Activated naive CD4-positive, alpha-beta T cell treated with anti-CD3 and anti-CD28 coated beads for 36 hours (primary cell): Measurements from ENCODE around the gene ZNF554. TPM values are rescaled to one million over a fixed set of nuclear protein-coding genes. Genes with fewer than 3 reads are reported as not detected.
"Not testable (repeated sequence)": the region's sequence is repeated elsewhere in the genome, so short reads cannot be mapped to it uniquely, and the experiment has no call there.

Source experiments
- CTCF ChIA-PET: fragments of 350-600 bp; sonication (Branson Sonifier 250); formaldehyde crosslinking; loops from one replicate; lab custom pipeline; 2021; ENCODE audit warnings: antibody characterized with exemption; lab: Charles Lee
- DNase-seq: peaks from one replicate; pipeline ENCODE4 v3.0.0-alpha.2; 2020
- H3K27ac Mint-ChIP-seq: one replicate; pipeline ENCODE4 v1.8.0; 2021; ENCODE audit warnings: mild to moderate bottlenecking, mixed read lengths
- H3K27me3 Mint-ChIP-seq: one replicate; pipeline ENCODE4 v1.8.0; 2021; ENCODE audit warnings: low read depth, mixed read lengths
- H3K36me3 Mint-ChIP-seq: one replicate; pipeline ENCODE4 v1.8.0; 2021; ENCODE audit warnings: low read depth, mixed read lengths
- H3K4me1 Mint-ChIP-seq: one replicate; pipeline ENCODE4 v1.8.0; 2021; ENCODE audit warnings: low read depth, mixed read lengths
- H3K4me3 Mint-ChIP-seq: one replicate; pipeline ENCODE4 v1.8.0; 2021; ENCODE audit warnings: mild to moderate bottlenecking, moderate library complexity, mixed read lengths
- H3K9me3 Mint-ChIP-seq: one replicate; pipeline ENCODE4 v1.8.0; 2021; ENCODE audit warnings: mixed read lengths
- intact Hi-C: fragments of 100-400 bp; cut with micrococcal nuclease; formaldehyde crosslinking; loops from one replicate; pipeline ENCODE4 v1.15.1; 2023
- total RNA-seq, 2 experiments: library from RNA; stranded (reverse); gene quantifications; one replicate each; pipeline ENCODE4 v1.2.3, GENCODE V29; 2021

ZNF554 gene
- total RNA-seq, 2 experiments from 2014 or later = 1.2 to 1.4 TPM

- Mint-ChIP-seq H3K36me3 (peaks cover 11% of the 10 kb centered on the region), H3K9me3 (no peaks in the 10 kb centered on the region), H3K27ac (peak overlapping the region; percentile 74), H3K4me1 (peaks cover 59% of the 10 kb centered on the region), H3K27me3 (no peaks in the 10 kb centered on the region), H3K4me3 (peak overlapping the region; percentile 94)
- CTCF ChIA-PET = interaction anchor here (0.6 to 2.7 kb wide), 3 partner anchors 33 to 134 kb away, joined by 4 to 8 read pairs (median 6); no protein-coding TSS in a partner anchor
- intact Hi-C loops = loop anchor here (2.0 to 10.0 kb wide), 3 partner anchors 162 to 618 kb away; partner anchors contain the start of genes DOT1L, GADD45B and ZNF77
- DNase-seq = peak; percentile 27
Measured at GRCh38 chr19:2782329-2782935, 37.2 kb upstream of the ZNF554 start.

GRCh38 chr19:2782936-2783780 is 36.5 kb upstream of the ZNF554 start, which contains the start of gene SGTA:
Gene SGTA (minus strand): TSS chr19:2783273. CDS start chr19:2769068, 14,205 bp downstream.
- H3K9me3 Mint-ChIP-seq = no peaks in the 10 kb centered on the region
- no peaks in the 10 kb centered on the region for H3K27me3 Mint-ChIP-seq
- intact Hi-C loops = loop anchor here (1.0 to 10.0 kb wide), 5 partner anchors 162 to 618 kb away; partner anchors contain the start of genes DOT1L, GADD45B, NCLN and PLEKHJ1
- CTCF ChIA-PET = interaction anchor here (0.6 to 2.7 kb wide), 4 partner anchors 34 to 135 kb away, joined by 3 to 8 read pairs (median 5); no protein-coding TSS in a partner anchor
- H3K36me3 Mint-ChIP-seq = peaks cover 14% of the 10 kb centered on the region
- H3K4me3 Mint-ChIP-seq = peak within 1 kb of the TSS; percentile 94
- peaks cover 65% of the 10 kb centered on the region for H3K4me1 Mint-ChIP-seq
- H3K27ac Mint-ChIP-seq = peak within 1 kb of the TSS; percentile 91
- DNase-seq = peak; percentile 99

GRCh38 chr19:2783781-2784145 is 35.9 kb upstream of the ZNF554 start:
- no peak for DNase-seq
- H3K4me1 Mint-ChIP-seq = peaks cover 62% of the 10 kb centered on the region
- CTCF ChIA-PET = interaction anchor here (0.6 to 1.4 kb wide), 3 partner anchors 104 to 317 kb away, joined by 3 to 4 read pairs (median 4); no protein-coding TSS in a partner anchor
- no peaks in the 10 kb centered on the region for H3K27me3 Mint-ChIP-seq
- intact Hi-C loops = loop anchor here (1.0 to 10.0 kb wide), 5 partner anchors 161 to 619 kb away; partner anchors contain the start of genes DOT1L, GADD45B, NCLN and PLEKHJ1
- H3K27ac Mint-ChIP-seq = peak overlapping the region; percentile 91
- peak overlapping the region; percentile 94 for H3K4me3 Mint-ChIP-seq
- H3K9me3 Mint-ChIP-seq = no peaks in the 10 kb centered on the region
- H3K36me3 Mint-ChIP-seq = peaks cover 15% of the 10 kb centered on the region

- Mint-ChIP-seq H3K27me3 (no peaks in the 10 kb centered on the region), H3K4me1 (peaks cover 66% of the 10 kb centered on the region), H3K4me3 (peak within 1 kb of the TSS; percentile 94), H3K9me3 (no peaks in the 10 kb centered on the region), H3K36me3 (peaks cover 16% of the 10 kb centered on the region), H3K27ac (peak within 1 kb of the TSS; percentile 79)
- CTCF ChIA-PET = interaction anchor here (0.6 to 0.9 kb wide), 4 partner anchors 103 to 1591 kb away, joined by 3 to 4 read pairs (median 3); no protein-coding TSS in a partner anchor
- intact Hi-C loops = loop anchor here (1.0 to 10.0 kb wide), 6 partner anchors 34 to 621 kb away; partner anchors contain the start of genes DOT1L, GADD45B, SLC39A3 and ZNF554
- DNase-seq = peak; percentile 100
Measured at GRCh38 chr19:2785244-2785997, 34.2 kb upstream of the ZNF554 start, which contains the start of gene THOP1. Gene THOP1 (plus strand): TSS chr19:2785503. CDS start chr19:2785663, 160 bp downstream.

- no peak for DNase-seq
- H3K36me3 Mint-ChIP-seq = peaks cover 19% of the 10 kb centered on the region
- intact Hi-C loops = loop anchor here (10.0 kb wide), 2 partner anchors 312 to 622 kb away; partner anchors contain the start of genes DOT1L and GADD45B
- no peak overlapping the region for H3K27ac Mint-ChIP-seq
- H3K4me3 Mint-ChIP-seq = peak overlapping the region; percentile 56
- peaks cover 50% of the 10 kb centered on the region for H3K4me1 Mint-ChIP-seq
- CTCF ChIA-PET = no interaction called here
- no peaks in the 10 kb centered on the region for H3K27me3 Mint-ChIP-seq
- no peaks in the 10 kb centered on the region for H3K9me3 Mint-ChIP-seq
Measured at GRCh38 chr19:2787115-2787514, 32.6 kb upstream of the ZNF554 start.

- CTCF ChIA-PET = no interaction called here
- Mint-ChIP-seq H3K9me3 (no peaks in the 10 kb centered on the region), H3K27me3 (no peaks in the 10 kb centered on the region), H3K4me3 (no peak overlapping the region), H3K4me1 (peaks cover 45% of the 10 kb centered on the region), H3K36me3 (peaks cover 22% of the 10 kb centered on the region), H3K27ac (no peak overlapping the region)
- DNase-seq = no peak
- intact Hi-C loops = loop anchor here (10.0 kb wide), 2 partner anchors 313 to 623 kb away; partner anchors contain the start of genes DOT1L and GADD45B
Measured at GRCh38 chr19:2788237-2788636, 31.4 kb upstream of the ZNF554 start.

- Mint-ChIP-seq H3K36me3 (peaks cover 30% of the 10 kb centered on the region), H3K4me3 (no peak overlapping the region), H3K4me1 (peaks cover 26% of the 10 kb centered on the region), H3K27me3 (no peaks in the 10 kb centered on the region), H3K27ac (no peak overlapping the region), H3K9me3 (no peaks in the 10 kb centered on the region)
- DNase-seq = no peak
- CTCF ChIA-PET = no interaction called here
- intact Hi-C loops = no loop called here
Measured at GRCh38 chr19:2790194-2790556, 29.5 kb upstream of the ZNF554 start.

GRCh38 chr19:2790557-2791271 is 29.0 kb upstream of the ZNF554 start:
- no peaks in the 10 kb centered on the region for H3K27me3 Mint-ChIP-seq
- DNase-seq = no peak
- peaks cover 34% of the 10 kb centered on the region for H3K36me3 Mint-ChIP-seq
- H3K4me3 Mint-ChIP-seq = no peak overlapping the region
- no peak overlapping the region for H3K27ac Mint-ChIP-seq
- intact Hi-C loops = no loop called here
- no peaks in the 10 kb centered on the region for H3K9me3 Mint-ChIP-seq
- H3K4me1 Mint-ChIP-seq = peaks cover 26% of the 10 kb centered on the region
- CTCF ChIA-PET = no interaction called here

GRCh38 chr19:2791440-2791839 is 28.2 kb upstream of the ZNF554 start:
- peaks cover 21% of the 10 kb centered on the region for H3K4me1 Mint-ChIP-seq
- H3K27ac Mint-ChIP-seq = no peak overlapping the region
- H3K36me3 Mint-ChIP-seq = peaks cover 34% of the 10 kb centered on the region
- no peaks in the 10 kb centered on the region for H3K9me3 Mint-ChIP-seq
- no peak overlapping the region for H3K4me3 Mint-ChIP-seq
- no peak for DNase-seq
- CTCF ChIA-PET = no interaction called here
- H3K27me3 Mint-ChIP-seq = no peaks in the 10 kb centered on the region
- intact Hi-C loops = no loop called here

GRCh38 chr19:2791876-2792275 is 27.8 kb upstream of the ZNF554 start:
- Mint-ChIP-seq H3K9me3 (no peaks in the 10 kb centered on the region), H3K36me3 (peaks cover 36% of the 10 kb centered on the region), H3K27me3 (no peaks in the 10 kb centered on the region), H3K4me1 (peaks cover 20% of the 10 kb centered on the region), H3K27ac (no peak overlapping the region), H3K4me3 (no peak overlapping the region)
- intact Hi-C loops = no loop called here
- CTCF ChIA-PET = no interaction called here
- no peak for DNase-seq

- Mint-ChIP-seq H3K4me1 (peaks cover 13% of the 10 kb centered on the region), H3K36me3 (peaks cover 35% of the 10 kb centered on the region)
- H3K27ac Mint-ChIP-seq, intact Hi-C loops, H3K27me3 Mint-ChIP-seq, CTCF ChIA-PET, DNase-seq, H3K9me3 Mint-ChIP-seq, H3K4me3 Mint-ChIP-seq: not testable (repeated sequence)
Measured at GRCh38 chr19:2792666-2793065, 27.0 kb upstream of the ZNF554 start.
